NT2/D1 (cell line): ENCODE results near the gene CLCA4.

Experiments
- SUZ12 ChIP-seq: IDR thresholded peaks from 2 replicates; pipeline ENCODE4 v1.6.1; 2011; ENCODE audit not compliant: insufficient read length, insufficient read depth; ENCODE audit errors: extremely low read depth
- YY1 ChIP-seq: IDR thresholded peaks from 2 replicates; pipeline ENCODE4 v1.6.1; 2011; ENCODE audit not compliant: insufficient read length, insufficient read depth
- ZNF274 ChIP-seq: IDR thresholded peaks from 2 replicates; pipeline ENCODE4 v1.6.1; 2011; ENCODE audit warnings: mild to moderate bottlenecking, low read depth, low read length

DNA sequence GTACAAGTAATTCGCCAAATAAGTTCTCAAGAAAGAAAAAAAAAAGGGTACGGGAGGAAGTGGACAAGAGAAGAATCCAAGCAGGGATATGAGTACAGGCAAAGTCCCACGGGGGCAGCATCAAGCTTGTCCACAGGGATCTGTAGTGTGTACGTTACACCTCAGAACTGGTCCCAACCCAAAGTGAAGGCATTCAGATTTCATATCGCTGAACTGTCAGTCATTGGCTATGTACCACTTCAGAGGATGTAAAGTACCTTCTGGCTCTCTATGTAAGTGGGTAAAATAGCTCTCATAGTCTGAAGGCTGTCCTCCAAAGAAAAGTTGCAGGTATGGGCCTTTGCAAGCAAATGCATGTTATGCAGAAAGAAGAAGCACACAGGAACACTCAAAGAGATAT lies 8.1 kb upstream of the CLCA4 start:
- TF ChIP-seq YY1 (no peak), ZNF274 (no peak), SUZ12 (no peak)
